Nephron progenitor cell (in vitro differentiated cells): ENCODE measurements around the gene KRTAP19-6.
"Not testable (repeated sequence)": the region's sequence is repeated elsewhere in the genome, so short reads cannot be mapped to it uniquely, and the experiment has no call there.

Experiments used
- DNase-seq: peaks from one replicate; pipeline ENCODE4 v3.0.0; 2021
- H3K27ac Mint-ChIP-seq: 2 replicates; pipeline ENCODE4 v1.8.0; 2021; ENCODE audit warnings: mild to moderate bottlenecking, moderate library complexity, mixed read lengths
- H3K27me3 Mint-ChIP-seq: 2 replicates; pipeline ENCODE4 v1.8.0; 2021; ENCODE audit warnings: mild to moderate bottlenecking, low read depth, mixed read lengths; ENCODE audit not compliant: poor library complexity
- H3K36me3 Mint-ChIP-seq: 2 replicates; pipeline ENCODE4 v1.8.0; 2021; ENCODE audit warnings: low read depth, mixed read lengths
- H3K4me1 Mint-ChIP-seq: 2 replicates; pipeline ENCODE4 v1.8.0; 2021; ENCODE audit warnings: mixed read lengths
- H3K4me3 Mint-ChIP-seq: 2 replicates; pipeline ENCODE4 v1.8.0; 2021; ENCODE audit warnings: mild to moderate bottlenecking, moderate library complexity, mixed read lengths
- H3K9me3 Mint-ChIP-seq: 2 replicates; pipeline ENCODE4 v1.8.0; 2021; ENCODE audit warnings: mild to moderate bottlenecking, moderate library complexity, mixed read lengths
- TF ChIP-seq, protein P1 (sequence below): fragments of 200-600 bp; sonication (generic); IDR thresholded peaks from 2 replicates; pipeline ENCODE4 v1.5.0; 2021; ENCODE audit warnings: antibody characterized with exemption

The KRTAP19-6 gene

DNA sequence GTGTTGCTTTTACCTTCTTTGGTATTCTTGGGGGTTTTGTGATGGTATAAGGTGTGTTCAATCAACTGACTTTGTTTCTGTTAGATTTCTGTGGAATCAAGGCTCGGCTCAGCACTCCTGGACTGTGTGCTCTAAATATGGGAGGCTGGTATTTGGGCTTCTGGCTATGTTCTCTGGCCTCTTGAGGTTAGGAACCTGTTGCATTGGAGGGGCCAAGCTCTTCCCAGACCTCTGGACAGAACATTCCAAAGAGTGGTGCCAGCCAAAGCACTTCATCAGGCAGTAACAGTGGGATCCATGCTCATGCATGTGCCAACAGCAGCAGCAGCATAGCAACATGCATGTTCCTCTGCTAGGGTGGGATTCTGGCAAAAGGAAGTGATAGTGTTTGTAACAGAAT, 11.1 kb upstream of the KRTAP19-6 start:
- Mint-ChIP-seq H3K36me3 (no peaks in the 10 kb centered on the region), H3K4me1 (no peaks in the 10 kb centered on the region), H3K27ac (no peak overlapping the region), H3K27me3 (peaks cover 3% of the 10 kb centered on the region), H3K9me3 (peaks cover 41% of the 10 kb centered on the region), H3K4me3 (no peak overlapping the region)
- no peak for DNase-seq
- TF ChIP-seq, protein P1, sequence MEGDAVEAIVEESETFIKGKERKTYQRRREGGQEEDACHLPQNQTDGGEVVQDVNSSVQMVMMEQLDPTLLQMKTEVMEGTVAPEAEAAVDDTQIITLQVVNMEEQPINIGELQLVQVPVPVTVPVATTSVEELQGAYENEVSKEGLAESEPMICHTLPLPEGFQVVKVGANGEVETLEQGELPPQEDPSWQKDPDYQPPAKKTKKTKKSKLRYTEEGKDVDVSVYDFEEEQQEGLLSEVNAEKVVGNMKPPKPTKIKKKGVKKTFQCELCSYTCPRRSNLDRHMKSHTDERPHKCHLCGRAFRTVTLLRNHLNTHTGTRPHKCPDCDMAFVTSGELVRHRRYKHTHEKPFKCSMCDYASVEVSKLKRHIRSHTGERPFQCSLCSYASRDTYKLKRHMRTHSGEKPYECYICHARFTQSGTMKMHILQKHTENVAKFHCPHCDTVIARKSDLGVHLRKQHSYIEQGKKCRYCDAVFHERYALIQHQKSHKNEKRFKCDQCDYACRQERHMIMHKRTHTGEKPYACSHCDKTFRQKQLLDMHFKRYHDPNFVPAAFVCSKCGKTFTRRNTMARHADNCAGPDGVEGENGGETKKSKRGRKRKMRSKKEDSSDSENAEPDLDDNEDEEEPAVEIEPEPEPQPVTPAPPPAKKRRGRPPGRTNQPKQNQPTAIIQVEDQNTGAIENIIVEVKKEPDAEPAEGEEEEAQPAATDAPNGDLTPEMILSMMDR: no peak

GRCh38 chr21:30518876-30519275, 22.8 kb downstream of the KRTAP19-6 start:
- Mint-ChIP-seq H3K9me3 (peaks cover 14% of the 10 kb centered on the region), H3K4me1 (no peaks in the 10 kb centered on the region), H3K27me3 (peaks cover 5% of the 10 kb centered on the region), H3K27ac (no peak overlapping the region), H3K36me3 (no peaks in the 10 kb centered on the region), H3K4me3 (no peak overlapping the region)
- DNase-seq: no peak
- TF ChIP-seq, protein P1: no peak

- H3K4me1 Mint-ChIP-seq: no peaks in the 10 kb centered on the region
- TF ChIP-seq, protein P1: no peak
- DNase-seq: no peak
- H3K27me3 Mint-ChIP-seq: peaks cover 5% of the 10 kb centered on the region
- H3K36me3 Mint-ChIP-seq: no peaks in the 10 kb centered on the region
- H3K9me3 Mint-ChIP-seq: peaks cover 11% of the 10 kb centered on the region
- H3K27ac Mint-ChIP-seq: no peak overlapping the region
- no peak overlapping the region for H3K4me3 Mint-ChIP-seq
Observed at GRCh38 chr21:30515681-30516080, 26.0 kb downstream of the KRTAP19-6 start.

GRCh38 chr21:30505621-30506205, 36.0 kb downstream of the KRTAP19-6 start:
- not testable (repeated sequence) for H3K27ac Mint-ChIP-seq, DNase-seq, H3K4me1 Mint-ChIP-seq, H3K27me3 Mint-ChIP-seq, H3K36me3 Mint-ChIP-seq, H3K4me3 Mint-ChIP-seq
- peaks cover 30% of the 10 kb centered on the region for H3K9me3 Mint-ChIP-seq

- DNase-seq: no peak
- Mint-ChIP-seq H3K36me3 (no peaks in the 10 kb centered on the region), H3K4me3 (no peak within 1 kb of the TSS), H3K27ac (no peak within 1 kb of the TSS), H3K9me3 (peaks cover 15% of the 10 kb centered on the region), H3K4me1 (no peaks in the 10 kb centered on the region), H3K27me3 (peaks cover 2% of the 10 kb centered on the region)
- TF ChIP-seq, protein P1: no peak
Observed at GRCh38 chr21:30502041-30502440, 39.6 kb downstream of the KRTAP19-6 start, which contains the start of gene KRTAP19-5. TSS of gene KRTAP19-5 (minus strand) at chr21:30502141. CDS start at chr21:30502090, 51 bp downstream.

- H3K9me3 Mint-ChIP-seq: peaks cover 5% of the 10 kb centered on the region
- no peaks in the 10 kb centered on the region for H3K36me3 Mint-ChIP-seq
- H3K4me3 Mint-ChIP-seq: no peak within 1 kb of the TSS
- TF ChIP-seq, protein P1: no peak
- no peaks in the 10 kb centered on the region for H3K27me3 Mint-ChIP-seq
- no peaks in the 10 kb centered on the region for H3K4me1 Mint-ChIP-seq
- no peak within 1 kb of the TSS for H3K27ac Mint-ChIP-seq
- DNase-seq: no peak
Observed at GRCh38 chr21:30497065-30497464, 44.6 kb downstream of the KRTAP19-6 start, which contains the start of gene KRTAP19-4. TSS of gene KRTAP19-4 (minus strand) at chr21:30497165. CDS start at chr21:30497110, 55 bp downstream.
